ENCODE measurements around the gene CENPL. TPM values are rescaled to one million over a fixed set of nuclear protein-coding genes. Genes with fewer than 3 reads are reported as not detected.

Gene CENPL
- total and polyA plus RNA-seq, 9 of the 15 experiments (the other 6 are each of a cell fraction or from before 2014, with no cell fraction given), result 33.0 to 52.7 (median 39.7) TPM

GRCh38 chr1:173863224-173864161, 38.8 kb upstream of the CENPL start (continued):
- TF ChIP-seq RBFOX2 (IDR thresholded peaks at IDR 0.05; ENCODE audit: low read depth, low read length) (peak; percentile 68), RUNX1 (IDR thresholded peaks at IDR 0.05; ENCODE audit: low read depth) (no peak), ZNF445 (CRISPR knock-in tag; IDR thresholded peaks at IDR 0.05; ENCODE audit: low read depth) (peak; percentile 82; the same call in 1 of the 2 replicates), DACH1 (IDR thresholded peaks at IDR 0.05; ENCODE audit: partially characterized antibody) (no peak), ZSCAN32 (CRISPR knock-in tag; IDR thresholded peaks at IDR 0.05) (no peak), RNF219 (CRISPR knock-in tag; IDR thresholded peaks at IDR 0.05) (no peak), SMAD2 (IDR thresholded peaks at IDR 0.05; ENCODE audit: low read depth, low read length) (no peak), ASH1L (IDR thresholded peaks at IDR 0.05; ENCODE audit: borderline replicate concordance, low read depth, partially characterized antibody) (no peak), HDAC2 (IDR thresholded peaks at IDR 0.05) (no peak), RBM39 (optimal IDR thresholded peaks at IDR 0.05; ENCODE audit: low read depth, low read length) (no peak), MAFF (IDR thresholded peaks at IDR 0.05; ENCODE audit: low read length) (no peak), BCLAF1 (IDR thresholded peaks at IDR 0.05; ENCODE audit: borderline replicate concordance in 1 of 2, control insufficient read depth in 1 of 2, low read depth in 2 of 2, low read length in 1 of 2) (peak in 1 of 2 experiments; percentile 74; a peak in 1 of 4 replicates), ZNF707 (CRISPR knock-in tag; conservative IDR thresholded peaks at IDR 0.05) (no peak), SMARCA5 (IDR thresholded peaks at IDR 0.05) (no peak), TEAD1 (CRISPR knock-in tag; IDR thresholded peaks at IDR 0.05) (peak in 1 of 2 experiments; percentile 87; a peak in 2 of 4 replicates), TEAD2 (tag; IDR thresholded peaks at IDR 0.05) (no peak)
- TF ChIP-seq, protein P1, sequence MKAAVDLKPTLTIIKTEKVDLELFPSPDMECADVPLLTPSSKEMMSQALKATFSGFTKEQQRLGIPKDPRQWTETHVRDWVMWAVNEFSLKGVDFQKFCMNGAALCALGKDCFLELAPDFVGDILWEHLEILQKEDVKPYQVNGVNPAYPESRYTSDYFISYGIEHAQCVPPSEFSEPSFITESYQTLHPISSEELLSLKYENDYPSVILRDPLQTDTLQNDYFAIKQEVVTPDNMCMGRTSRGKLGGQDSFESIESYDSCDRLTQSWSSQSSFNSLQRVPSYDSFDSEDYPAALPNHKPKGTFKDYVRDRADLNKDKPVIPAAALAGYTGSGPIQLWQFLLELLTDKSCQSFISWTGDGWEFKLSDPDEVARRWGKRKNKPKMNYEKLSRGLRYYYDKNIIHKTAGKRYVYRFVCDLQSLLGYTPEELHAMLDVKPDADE (conservative IDR thresholded peaks at IDR 0.05; ENCODE audit: control insufficient read depth, low read depth, low read length), result no peak
- TF ChIP-seq, protein P2, sequence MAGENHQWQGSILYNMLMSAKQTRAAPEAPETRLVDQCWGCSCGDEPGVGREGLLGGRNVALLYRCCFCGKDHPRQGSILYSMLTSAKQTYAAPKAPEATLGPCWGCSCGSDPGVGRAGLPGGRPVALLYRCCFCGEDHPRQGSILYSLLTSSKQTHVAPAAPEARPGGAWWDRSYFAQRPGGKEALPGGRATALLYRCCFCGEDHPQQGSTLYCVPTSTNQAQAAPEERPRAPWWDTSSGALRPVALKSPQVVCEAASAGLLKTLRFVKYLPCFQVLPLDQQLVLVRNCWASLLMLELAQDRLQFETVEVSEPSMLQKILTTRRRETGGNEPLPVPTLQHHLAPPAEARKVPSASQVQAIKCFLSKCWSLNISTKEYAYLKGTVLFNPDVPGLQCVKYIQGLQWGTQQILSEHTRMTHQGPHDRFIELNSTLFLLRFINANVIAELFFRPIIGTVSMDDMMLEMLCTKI (IDR thresholded peaks at IDR 0.05; ENCODE audit: partially characterized antibody), result no peak
